ENCODE data around the gene TTC33.

Gene TTC33

DNA sequence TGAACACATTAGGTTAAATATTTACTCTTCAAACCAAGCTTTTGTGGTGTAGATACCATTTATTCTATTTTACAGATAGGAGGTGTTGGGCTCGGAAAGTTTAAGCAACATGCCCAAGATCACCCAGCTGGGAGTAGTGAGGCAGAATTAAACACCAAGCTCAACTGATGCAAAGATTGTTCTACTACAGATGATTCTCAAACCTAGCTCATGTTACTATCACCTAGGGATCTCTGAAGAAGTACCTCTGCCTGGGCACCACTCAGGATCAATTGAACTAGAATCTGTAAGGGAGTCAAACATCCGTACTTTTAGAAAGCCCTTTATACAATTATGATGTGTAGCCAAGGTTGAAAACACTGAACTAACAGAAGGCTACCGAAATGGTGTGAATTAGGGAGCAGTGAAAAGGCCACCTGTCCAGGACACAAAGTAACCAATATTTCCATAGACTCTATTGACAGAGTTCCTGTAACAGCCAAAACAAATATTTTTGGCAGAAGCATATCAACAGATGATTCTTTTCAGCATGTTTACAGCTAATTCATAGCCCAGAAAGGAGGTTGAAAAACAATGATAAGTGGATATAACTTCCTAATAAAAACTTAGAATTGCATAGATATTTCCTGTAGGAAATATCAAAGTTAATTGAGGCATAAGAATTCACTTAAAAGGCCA, 234.5 kb downstream of the TTC33 start:
- DNase-seq (ENCODE audit: low read depth) = no peak

DNA sequence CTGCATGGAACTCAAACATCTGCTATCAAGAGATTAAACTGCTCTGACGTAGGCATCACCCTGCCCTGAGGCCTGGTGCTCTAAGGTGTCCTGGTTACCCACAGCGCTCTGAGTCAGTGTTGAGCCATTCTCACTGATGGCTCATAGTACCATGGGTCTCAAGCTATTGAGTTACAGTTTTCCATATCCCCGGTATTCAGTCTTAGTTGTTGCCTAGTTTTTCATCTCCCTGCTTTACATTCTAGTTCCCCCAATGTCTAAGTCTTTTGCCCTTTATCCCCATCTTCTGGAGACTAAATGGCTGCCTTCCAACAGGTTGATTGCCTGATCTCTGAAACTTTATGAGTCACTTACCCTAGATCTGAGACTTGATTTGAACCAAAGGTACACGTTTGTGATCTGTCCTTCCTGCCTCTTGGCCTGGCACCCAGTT, 237.3 kb downstream of the TTC33 start:
- no peak for DNase-seq (ENCODE audit: low read depth)

DNA sequence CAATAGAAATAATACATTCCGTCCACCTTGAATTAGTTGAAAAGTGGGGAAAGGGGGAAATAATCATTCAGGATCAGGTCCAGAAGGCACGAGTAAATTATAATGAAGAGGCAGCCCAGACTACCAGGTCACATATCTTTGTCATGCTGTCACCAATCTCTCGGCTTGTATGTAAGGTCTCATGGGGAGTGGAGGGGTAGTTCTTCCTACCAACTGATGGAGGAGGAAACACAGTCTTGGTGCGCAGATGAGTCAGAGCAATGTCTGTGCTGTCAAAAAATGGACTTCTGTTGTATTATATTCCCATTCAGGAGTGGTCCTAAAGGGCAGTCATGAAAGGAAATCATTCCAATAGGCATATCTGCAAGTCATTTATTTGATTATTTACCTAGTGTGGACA, 240.3 kb downstream of the TTC33 start:
- no peak for DNase-seq (ENCODE audit: low read depth)

DNA sequence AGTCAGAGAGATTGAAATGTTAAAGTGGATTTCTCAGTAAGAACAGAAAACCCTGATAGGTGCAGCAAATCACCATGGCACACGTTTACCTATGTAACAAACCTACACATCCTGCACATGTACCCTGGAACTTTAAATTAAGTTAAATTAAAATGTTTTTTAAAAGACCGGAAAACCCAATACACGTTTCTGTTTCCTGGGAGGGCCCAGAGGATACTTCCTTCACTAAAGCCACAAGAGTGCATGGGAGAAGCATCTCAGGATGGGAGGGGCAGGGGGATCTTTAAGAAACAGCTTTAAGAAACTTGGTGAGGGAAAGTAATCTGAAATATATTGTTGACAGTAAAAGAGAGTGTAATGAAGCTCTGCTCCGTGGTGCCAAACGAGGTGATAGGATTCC, 240.8 kb downstream of the TTC33 start:
- DNase-seq (ENCODE audit: low read depth) = no peak

DNA sequence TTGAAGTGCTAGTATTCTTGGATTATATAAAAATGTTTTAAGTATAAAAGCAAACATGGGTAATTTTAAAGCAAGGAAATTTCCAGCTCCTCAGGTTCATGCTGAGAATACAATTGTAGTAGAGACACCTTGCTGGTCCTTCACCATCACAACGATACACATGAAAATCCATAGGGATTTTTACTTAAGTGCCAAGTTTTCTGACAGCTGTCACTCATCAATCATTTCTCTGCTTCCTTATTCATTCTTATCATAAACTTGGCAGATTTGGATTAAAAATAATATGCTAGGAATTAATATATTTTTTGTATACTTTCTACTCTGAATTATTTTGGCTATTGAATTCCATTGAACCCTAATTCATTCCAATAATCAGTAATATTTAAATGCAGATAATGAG, 244.0 kb downstream of the TTC33 start:
- DNase-seq (ENCODE audit: low read depth) = no peak

DNA sequence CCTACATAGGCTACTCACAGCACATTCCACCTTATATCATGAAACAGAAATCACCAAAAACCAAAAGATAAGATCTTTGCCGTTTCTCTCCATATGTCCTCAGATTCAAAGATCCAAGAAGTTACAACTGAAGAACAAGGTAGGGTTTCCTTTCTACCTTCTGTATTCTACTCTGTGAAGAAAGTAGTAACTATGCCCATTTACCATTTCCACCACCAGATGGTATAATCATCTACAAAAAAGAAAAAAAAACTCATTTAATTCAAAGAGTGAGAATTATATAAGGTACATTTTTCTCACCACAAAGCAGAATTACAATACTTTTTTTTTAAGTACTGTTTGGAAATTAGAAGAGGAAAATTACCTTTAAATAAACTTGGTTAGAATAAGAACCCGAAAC, 248.7 kb downstream of the TTC33 start:
- DNase-seq (ENCODE audit: low read depth) = no peak

DNA sequence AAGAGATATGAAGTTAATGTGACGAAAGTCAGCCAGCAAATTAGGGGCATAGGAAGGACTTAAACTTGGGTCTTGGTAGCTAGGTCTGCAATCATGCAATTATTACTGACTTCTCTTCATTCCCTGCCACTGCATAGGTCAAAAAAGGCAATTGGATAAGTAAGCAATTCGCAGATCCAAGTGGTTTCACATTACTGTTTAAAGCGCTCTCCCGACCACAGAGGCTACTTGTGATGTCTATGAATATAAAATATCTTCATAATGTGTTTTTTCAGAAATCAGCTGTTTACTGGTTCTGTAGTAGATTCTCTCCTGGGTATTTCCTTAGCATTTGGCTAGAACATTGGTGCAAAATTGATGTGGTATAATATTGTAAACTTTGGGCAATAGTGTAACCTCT, 250.7 kb downstream of the TTC33 start:
- no peak for DNase-seq (ENCODE audit: low read depth)

DNA sequence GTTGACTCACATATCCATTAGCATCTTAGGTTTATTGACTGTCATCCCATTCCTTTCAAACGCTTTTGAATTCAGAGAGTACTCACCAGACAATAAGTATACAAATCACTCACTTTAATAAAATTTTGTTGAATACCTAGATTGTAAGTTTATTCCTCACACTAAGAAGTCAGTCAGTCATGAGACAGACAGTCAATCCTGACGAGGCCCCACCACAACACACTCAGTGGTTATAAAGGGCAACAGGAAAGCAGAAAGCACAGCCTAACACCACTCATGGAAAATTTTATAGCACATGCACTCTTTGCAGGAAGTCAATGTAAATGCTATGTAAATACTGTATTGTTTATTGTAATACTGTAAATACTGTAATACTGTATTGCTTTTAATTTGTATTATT, 252.3 kb downstream of the TTC33 start:
- DNase-seq (ENCODE audit: low read depth) = no peak

DNA sequence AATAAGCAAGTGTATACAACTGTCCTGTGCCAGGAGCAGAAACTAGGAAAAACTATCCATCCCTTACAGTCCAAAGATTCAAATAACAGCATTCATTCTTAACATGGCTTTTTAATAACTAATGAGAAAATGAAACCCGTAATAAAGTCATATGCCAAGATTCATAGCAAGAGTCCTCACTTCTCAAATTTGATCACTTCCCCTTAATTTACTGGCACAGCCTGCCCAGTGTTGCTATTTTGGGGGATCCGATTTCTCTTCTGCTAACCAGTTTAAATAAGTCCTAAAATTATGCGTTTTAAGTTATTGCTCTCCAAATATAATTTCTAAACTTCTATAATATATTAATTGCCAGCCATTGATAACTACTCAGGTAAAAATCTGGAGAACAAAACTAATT, 253.0 kb downstream of the TTC33 start:
- DNase-seq (ENCODE audit: low read depth) = no peak

DNA sequence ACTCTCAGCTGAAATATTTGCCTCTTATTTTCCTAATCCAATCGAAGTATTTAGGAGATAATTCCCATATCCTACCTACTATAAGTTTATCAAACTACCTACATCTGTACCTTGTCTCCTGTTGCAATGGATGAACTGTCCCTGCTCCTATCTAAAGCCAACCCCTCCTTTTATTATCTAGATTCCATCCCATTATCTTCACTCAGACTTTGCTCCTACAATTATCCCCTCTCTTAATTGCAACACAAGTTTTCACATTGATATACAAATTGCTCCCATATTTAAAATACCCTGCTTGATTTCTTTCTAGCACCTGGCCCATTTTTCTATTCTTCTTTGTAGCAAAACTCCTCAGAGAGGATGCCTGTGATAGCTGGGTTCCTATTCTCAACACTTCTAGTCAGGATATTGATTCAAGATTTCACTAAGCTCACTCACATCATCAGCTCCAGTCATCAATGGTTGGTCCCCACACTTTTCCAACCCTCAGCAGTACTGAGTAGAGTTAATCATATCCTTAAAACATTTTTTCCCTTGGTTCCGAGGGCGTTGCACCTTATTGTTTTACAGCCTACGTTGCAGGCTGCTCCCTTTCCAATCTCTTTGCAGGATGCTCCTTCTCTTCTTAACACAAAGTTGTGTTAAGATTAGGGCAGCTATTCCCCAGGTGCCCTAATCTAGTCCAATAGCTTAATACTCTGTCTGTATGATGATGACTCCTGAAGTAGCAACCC, 253.9 kb downstream of the TTC33 start:
- no peak for DNase-seq (ENCODE audit: low read depth)

DNA sequence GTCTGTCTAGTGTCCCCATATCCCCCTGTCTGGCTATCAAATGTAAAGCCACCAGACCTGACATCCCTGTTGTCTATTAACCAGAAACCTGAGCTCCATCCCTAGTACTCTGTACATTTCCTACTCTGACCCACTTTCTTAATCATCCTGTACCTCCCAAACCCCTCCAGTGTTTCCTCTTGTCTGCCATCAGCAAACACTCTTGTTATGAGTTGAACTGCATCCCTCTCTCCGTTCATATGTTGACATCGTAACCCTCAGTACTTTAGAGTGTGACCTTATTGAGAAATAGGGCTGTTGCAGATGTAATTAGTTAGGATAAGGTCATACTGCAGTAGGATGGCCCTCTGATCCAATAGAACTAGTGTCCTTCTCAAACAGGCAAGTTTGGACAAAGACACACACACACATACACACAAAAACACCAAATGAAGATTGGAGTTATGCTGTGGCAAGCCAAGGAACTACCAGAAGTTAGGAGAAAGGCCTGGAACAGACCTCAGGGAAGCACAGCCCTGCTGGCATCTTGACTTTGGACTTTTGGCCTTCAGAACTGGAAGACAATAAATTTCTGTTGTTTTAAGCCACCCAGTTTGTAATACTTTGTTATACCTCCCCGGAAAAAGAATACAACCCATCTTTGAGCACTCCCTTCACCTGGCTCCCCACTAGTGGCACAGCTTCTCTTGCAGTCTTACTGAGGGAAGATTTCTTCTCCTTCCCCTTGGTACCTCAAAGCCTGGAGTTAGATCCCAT, 256.1 kb downstream of the TTC33 start:
- no peak for DNase-seq (ENCODE audit: low read depth)

DNA sequence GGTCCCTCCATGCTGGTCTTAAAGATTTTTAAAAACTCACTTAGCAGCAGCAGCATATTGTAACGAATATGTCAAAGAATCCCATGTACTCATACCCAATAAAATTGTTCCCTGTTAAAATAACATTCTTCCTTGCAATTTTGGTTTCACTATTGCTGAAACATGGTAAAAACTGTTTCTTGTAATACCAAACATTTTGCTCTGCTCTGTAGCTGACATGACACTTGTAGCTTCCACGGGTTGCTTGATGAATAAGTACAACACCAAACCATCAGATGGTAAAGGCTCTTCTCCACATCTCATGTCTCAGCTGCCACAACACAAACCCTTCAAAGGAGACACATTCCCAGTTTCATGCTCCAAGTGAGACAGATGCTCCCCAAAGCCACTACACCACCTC, 256.8 kb downstream of the TTC33 start:
- no peak for DNase-seq (ENCODE audit: low read depth)

DNA sequence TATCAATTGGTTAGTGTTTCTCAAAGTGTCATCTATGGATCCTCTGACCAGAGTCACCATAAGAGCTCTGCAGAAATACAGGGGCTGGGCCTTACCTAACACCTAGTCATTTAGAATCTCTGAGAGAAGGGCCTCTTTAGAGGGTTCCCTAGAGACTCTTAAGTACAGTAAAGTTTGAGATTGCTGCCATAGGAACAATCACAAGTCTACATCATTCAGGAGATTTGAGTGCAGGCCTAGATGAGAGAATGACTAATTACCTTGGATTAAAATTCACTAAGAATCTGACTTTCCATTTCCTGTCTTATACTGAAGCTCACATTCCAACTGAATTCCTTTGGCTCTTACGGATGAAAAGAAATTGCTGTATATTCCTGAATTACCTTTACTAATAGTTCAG, 258.2 kb downstream of the TTC33 start:
- DNase-seq (ENCODE audit: low read depth) = no peak

DNA sequence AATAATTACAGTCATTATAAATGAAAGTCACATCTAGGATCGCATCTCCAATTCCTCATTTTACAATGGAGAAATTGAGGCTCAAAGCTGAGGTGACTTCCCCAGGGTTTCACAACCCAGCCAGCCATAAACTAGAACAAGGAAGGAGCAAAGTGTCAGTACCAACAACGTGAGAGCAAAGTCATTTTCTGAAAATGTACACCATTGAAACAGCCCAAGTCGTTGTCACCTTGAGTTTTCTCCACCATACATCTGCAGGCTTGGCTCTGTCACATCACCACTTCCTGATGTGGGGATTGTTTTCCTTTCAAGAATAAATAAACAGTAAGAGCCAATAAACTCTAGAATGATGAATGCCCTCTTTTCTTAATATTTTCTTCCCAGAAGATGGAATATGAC, 260.5 kb downstream of the TTC33 start:
- DNase-seq (ENCODE audit: low read depth) = no peak

DNA sequence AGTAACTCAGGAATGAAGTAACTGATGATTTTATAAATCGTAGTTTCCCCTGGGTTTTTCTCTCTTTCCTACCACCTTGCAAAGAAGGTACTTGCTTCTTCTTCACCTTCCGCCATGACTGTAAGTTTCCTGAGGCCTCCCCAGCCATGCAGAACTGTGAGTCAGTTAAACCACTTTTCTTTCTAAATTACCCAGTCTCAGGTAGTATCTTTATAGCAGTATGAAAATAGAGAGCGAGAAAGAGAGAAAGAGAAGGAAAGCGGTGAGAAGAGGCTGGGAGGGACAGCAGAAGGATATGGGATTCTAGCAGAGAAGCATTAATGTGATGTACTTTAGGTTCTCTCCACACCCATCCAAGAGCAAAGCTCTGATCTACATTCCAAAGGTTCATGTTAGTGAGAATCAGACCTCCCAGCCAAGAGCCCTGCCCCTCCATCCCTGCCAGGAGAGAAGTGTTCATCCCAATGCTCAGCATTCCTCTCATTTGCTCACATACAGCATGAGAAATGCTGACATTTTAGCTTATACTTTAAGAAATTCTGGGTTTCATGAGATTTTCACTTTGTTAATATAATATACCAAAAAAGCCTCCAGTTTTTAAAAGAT, 261.0 kb downstream of the TTC33 start:
- DNase-seq (ENCODE audit: low read depth) = no peak

DNA sequence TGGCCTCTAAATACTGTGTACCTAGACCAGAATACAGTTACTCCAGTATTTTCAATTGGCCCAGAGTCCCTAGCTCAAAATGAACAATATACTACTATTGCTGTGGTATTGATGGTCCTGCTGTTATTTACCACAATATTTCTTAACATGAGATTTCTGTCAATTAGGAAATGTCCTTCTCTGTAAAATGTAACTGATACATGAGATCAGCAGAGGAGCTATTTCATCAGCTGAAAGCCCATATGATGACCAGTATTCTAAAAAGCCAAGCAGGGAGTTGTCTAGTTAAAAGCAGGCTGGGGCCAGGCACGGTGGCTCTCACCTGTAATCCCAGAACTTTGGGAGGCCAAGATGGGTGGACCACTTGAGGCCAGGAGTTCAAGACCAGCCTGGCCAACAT, 263.7 kb downstream of the TTC33 start:
- DNase-seq (ENCODE audit: low read depth) = no peak

DNA sequence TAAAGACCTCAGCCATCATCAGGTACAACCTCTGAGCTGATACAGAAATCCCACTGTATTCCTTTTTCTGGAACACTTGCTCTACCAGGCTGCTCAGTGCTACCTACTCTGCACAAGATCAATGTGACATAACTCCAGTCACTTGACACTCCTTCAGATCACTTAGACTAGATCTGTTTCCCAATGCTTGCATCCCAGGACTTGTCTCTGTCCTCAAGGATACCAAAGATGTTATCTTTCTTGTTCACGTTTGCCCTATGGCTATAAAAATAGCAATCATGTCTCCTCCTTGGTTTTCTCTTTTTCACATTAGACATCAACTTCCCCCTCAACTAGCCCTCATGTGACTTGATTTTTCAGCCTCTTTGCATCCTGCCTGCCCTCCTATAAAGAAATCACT, 264.1 kb downstream of the TTC33 start:
- DNase-seq (ENCODE audit: low read depth) = no peak

DNA sequence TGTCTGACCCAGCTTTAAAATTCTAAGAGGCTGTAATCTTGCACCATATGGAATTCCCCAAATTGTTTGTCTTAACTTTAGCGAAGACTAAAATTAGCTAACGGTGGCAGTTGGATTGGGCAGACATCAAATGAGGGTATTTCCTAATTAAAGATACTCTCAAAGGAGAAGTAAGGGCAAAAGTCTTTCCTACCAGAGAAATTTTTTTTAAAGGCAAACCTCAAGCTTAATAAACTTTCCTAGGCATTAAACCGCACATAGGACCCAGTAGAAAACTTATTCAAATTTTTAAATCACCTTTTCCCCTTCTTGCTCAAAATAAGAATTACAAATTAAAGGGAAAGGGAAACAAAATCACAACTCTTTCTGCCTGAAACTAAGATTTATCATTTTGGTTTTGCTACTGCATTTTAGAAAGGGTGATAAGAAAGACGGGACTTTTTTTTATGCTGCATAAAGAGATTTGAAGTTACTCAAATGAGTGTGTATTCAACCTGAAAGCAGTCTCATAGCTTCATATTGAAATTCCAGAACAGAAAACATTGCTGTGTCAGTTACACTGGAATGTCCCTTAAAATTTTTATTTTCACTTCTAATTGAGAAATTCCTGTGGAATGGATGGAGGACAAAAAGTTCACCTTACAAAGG, 265.2 kb downstream of the TTC33 start:
- DNase-seq (ENCODE audit: low read depth) = no peak

DNA sequence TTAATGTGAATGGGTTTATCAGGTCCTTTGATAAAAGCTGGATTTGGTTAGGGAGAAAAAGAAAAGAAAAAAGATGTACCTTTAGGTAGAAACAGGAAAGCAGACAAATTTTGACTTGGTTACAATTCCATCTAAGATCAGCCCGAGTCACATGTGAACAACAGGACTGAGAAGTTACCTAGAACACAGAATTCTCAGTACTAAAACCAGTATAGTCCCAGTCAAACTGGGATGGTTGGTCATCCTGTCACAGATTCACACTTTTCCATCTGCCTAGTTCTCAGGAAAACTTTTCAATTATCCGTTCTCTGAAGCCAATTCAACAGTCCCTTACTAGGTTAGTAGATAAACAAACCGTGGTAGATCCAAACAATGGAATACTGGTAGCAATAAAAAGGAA, 266.3 kb downstream of the TTC33 start:
- DNase-seq (ENCODE audit: low read depth) = no peak

DNA sequence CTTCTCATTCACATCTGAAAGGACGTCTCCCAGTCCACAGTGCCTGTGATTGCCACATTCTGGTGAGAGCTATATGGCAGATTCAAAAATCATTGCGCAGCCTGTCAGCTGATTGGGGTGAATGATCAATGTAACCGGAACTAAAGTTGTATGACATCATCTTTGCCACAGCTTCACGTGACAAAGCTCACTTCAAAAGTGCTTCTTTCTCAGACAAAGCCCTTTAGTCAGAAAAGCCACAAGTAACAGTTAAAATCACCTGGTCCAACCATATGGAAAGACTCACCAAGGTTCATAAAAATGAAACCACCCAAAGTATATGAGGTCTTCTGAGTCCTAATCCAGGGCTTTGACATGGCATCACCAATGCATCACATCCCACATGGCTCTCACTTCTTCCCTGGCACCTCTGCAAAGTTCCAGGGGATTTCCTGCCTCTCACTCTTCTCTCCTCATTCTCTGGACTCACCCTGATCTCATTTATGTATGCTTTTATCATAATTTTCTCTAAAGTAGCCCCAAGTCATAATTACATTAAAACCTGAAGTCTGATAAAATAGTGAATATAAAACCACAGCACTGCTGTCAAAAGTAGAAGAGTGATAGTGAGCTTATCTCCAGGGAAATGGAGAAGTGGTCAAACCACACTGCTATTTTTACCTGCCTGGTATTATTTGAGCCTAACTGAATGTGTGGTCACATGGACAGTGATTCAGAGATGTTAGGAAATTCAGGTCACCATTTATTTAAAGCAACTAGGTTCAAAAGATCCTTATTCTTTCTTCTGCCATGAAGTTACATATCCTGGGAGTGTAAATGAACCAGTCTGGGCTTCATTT, 269.1 kb downstream of the TTC33 start:
- DNase-seq (ENCODE audit: low read depth) = peak; percentile 28
